RPMI8226 (cell line): ENCODE data around the gene MBNL3.
A peak's percentile ranks its signal among the peaks of the same experiment; 100 is the strongest.
"Not testable (repeated sequence)": the region's sequence is repeated elsewhere in the genome, so short reads cannot be mapped to it uniquely, and the experiment has no call there.

ENCODE experiments used
- DNase-seq: peaks from one replicate; pipeline ENCODE4 v3.0.0-alpha.2; 2015

Gene MBNL3

DNA sequence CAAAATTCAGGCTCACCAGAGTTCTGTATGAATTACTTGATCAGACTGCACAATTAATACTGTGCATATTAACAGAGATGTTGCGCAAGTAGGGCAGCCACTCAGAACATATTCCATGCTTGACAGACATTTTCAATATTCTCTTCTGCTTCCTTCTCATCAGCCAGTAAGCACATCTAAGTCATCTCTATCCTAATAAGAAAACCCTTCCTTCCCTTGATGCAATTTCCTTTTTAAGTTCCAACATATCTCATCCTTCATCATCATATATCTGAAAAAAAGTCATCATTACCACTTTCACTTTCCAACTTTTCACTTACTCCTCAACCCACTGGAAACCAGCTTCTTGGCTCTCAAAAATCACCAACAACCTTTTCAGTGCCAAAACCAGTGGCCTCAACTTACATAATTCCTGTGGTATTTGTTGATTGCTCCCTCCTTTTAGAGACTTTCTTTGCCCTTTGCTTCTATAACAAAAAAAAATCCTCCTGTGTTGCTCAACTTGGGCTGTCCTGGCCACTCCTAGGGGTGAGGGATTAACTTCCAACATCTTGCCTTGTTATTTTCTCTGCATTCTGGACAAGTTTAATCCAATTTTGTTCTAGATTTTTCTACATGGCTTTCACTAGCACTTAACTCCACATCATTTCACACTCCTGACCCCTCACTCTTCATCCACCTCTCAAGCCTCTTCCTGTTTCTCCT is 14.1 kb downstream of the MBNL3 start:
- no peak for DNase-seq

DNA sequence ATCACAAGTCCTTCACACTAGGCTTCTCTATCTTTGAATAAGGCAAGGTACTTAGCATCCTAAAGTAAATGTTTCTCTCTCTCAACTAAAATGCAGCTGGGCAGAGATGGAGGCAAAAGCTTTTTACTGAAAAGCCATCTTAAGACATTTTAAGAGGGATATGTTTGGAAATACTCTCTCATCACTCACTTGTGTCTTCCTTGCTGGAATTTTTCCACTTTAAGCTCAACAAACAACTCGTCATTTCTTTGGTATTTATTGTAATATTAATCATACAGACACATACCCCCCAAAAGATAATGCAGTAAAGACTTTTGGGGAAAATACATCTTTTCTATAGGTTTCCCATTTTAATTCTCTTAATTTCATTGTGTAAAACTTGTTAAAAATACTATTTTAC is 16.4 kb downstream of the MBNL3 start:
- no peak for DNase-seq

GRCh38 chrX:132470831-132471230 is 18.0 kb downstream of the MBNL3 start:
- no peak for DNase-seq

DNA sequence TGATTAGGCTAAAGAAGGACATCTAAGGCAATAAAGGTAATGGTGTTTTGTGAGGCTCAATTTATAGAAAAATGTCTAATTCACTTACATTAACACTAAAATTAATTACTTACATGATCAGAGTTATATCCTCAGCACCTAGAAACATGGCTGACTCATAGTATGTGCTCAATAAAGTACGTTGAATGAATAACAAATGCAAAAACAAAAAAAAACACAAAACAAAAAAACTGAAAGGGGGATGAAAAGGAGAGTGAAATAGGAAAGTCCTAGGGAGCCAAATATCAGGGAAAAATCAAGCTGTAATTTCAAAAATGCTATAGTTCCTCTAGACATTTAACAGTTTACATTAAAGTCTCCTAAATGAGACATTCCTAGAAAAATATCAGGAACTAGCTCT is 18.7 kb downstream of the MBNL3 start:
- DNase-seq: no peak

- no peak for DNase-seq
Observed at GRCh38 chrX:132468454-132468853, 20.4 kb downstream of the MBNL3 start.

GRCh38 chrX:132467989-132468388 is 20.8 kb downstream of the MBNL3 start:
- DNase-seq: no peak

- no peak for DNase-seq
Observed at GRCh38 chrX:132467026-132467425, 21.8 kb downstream of the MBNL3 start.

- DNase-seq: peak; percentile 17
Observed at GRCh38 chrX:132463411-132463810, 25.4 kb downstream of the MBNL3 start.

- DNase-seq: no peak
Observed at GRCh38 chrX:132461886-132462285, 27.0 kb downstream of the MBNL3 start.

DNA sequence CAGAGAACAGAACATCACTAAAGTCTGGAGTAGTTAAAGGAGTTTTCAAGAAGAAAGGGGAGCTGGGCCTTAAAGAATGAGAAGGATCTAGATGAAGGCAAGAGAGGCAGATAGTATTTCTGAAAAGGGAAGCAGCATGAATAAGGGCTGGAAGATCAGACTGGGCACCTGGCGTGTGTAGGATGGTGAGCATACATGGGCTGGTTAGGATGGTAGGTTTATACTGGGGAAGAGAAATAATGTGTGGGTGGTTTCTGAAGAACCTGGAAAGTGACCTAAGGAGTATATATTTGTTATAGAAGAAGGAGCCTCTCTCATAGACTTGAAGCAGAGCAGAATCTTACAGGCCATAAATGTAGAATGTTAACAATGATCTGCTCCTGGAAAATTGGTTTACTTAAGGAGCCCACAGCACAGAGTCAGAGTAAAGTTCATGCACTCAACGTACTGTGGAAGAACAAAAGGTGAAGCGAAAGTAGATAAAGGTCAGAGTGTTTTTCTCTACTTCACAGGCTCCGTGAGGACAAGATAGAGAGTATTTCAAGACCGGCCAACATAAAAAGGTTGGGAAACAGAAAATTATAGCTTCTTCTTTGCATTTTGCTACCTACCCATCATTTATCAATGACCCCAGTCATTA is 35.8 kb downstream of the MBNL3 start:
- no peak for DNase-seq

DNA sequence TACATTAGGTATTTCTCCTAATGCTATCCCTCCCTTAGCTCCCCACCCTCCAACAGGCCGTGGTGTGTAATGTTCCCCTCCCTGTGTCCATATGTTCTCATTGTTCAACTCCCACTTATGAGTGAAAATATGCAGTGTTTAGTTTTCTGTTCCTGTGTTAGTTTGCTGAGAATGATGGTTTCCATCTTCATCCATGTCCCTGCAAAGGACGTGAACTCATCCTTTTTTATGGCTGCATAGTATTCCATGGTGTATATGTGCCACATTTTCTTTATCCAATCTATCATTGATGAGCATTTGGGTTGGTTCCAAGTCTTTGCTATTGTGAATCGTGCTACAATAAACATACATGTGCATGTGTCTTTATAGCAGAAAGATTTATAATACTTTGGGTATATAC is 42.9 kb downstream of the MBNL3 start:
- not testable (repeated sequence) for DNase-seq

DNA sequence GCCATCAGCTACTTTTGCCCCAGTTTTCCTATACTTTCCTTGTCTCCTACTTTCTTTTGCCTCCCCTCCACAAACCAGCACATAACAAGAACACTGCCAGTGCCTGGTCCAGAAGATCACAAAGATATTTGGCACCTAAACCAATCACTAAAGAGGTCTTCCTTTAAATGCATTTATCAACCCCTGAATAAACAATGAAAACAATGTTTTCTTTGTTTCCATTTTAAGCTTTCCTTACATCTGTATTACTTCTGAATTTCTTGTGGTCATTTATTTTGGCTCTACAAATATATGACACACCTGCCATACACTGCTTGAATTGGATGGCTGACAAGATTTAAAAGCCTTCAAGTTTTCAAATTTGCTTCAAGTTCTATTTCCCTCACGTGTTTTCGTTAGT is 43.9 kb downstream of the MBNL3 start:
- DNase-seq: no peak

DNA sequence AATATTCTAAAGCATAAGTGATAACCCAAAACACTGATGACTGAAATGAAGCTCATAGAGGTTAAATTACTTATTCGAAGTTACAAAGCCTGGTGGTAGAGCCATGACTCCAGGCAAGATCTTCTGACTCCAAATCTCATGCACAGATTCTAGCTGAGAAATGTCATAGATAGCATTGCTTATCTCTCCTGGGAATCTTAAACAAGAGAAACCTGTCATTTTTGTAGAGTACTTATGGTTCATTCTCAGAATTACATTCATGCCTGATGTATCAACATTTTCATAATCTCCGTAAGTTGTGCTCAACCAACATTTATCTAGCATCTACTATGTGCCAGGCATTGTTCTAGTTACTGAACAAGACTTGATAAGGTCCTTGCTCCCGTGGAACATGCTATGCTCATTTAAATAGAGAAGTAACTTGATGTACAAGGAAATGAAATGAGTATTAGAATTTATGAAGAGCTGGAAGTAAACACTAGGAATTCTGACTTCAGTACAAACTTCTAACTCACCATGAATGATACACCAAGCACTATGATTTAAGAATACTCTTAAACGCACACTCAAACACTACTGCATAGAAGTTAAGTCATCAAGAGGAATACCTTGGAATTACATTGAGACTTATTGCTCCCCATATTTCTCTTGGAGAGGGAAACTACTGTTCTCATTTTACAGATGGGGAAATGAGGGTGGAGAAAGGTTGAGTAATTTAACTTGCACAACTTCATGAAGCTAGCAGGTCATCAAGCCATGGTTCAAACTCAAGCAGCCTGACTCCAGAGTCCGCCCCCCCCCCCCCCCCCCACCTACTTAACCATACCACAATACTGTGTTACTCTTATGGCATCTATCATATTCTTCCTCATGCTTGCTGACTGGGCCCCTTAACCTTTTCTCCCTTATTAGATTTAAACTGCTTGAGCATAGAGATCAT is 45.4 kb downstream of the MBNL3 start:
- no peak for DNase-seq

GRCh38 chrX:132442691-132443090 is 46.1 kb downstream of the MBNL3 start:
- no peak for DNase-seq

DNA sequence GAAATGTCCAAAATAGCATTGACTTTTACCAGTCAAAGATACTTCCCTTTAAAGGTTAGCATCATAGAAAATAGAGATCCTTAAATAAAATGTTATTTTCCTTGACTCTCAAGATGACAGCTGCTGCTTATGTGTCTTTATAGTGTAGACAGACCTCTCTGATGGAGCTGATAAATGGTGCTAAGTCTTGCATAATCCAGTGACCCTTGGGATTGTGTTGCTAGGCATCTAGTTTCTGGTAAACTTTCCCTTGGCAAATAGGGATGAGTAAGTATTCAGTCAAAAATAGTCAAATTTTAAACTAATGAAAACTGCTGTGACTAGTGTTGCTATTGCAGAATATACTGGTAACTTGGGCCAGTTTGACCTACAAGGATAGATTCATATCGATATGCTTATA is 53.6 kb downstream of the MBNL3 start:
- DNase-seq: no peak

DNA sequence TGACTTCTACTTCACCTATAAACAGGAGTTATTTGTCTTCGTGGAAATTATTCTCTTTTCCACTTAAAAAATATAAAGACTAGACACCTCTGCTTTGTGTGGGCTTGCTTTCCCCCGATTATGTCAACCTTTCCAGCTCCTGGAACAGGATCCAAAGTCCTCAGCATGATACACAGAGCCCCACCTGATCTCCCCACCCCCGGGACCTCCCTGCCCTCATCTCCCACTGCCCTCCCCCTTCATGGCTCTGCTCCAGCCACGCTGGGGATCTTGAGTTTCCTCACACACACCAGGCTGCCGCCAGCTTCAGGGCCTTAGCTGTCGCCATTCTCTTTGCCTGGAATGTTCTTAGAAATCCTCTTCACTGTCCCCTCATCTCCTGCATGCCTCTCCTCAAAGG is 55.3 kb downstream of the MBNL3 start:
- no peak for DNase-seq

- no peak for DNase-seq
Observed at GRCh38 chrX:132433001-132433400, 55.8 kb downstream of the MBNL3 start.

DNA sequence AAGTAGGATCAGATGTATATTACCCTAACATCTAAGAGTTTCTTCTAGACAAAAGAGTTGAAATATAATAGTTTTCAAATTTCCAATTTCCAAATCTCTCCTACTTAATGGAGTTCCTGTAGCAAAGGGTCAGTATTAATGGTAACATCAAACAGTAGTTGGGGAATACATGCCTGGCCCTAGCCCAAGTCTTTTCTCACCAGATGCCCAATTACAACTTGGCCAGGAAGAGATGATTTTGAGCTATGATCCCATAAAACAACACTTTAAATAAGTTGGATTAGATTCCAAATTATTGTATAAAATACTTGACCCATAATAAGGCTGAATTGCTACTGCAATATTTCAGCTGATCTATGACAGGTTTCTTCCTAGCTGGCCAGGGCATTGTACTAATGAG is 59.9 kb downstream of the MBNL3 start:
- no peak for DNase-seq

GRCh38 chrX:132426695-132427281 is 62.0 kb downstream of the MBNL3 start:
- no peak for DNase-seq

- DNase-seq: no peak
Observed at GRCh38 chrX:132425744-132426318, 63.0 kb downstream of the MBNL3 start.

DNA sequence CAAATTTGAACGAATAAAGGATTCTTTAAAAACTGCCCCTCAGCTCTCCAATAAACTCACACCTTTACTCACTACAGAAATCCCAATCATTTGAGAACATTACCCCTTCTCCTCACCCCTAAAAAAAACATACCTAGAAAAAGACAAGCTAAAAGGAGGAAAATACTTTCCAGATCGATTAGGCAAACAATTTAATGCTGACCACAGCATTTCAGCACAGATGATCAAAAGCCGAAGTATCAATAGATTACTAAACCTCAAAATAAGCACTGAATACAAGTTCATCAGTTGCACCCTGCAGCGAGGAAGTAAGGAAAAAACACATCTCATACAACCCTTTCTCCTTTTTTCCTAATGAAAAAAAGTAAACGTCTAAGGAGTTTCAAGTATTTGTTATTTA is 65.5 kb downstream of the MBNL3 start:
- DNase-seq: no peak

DNA sequence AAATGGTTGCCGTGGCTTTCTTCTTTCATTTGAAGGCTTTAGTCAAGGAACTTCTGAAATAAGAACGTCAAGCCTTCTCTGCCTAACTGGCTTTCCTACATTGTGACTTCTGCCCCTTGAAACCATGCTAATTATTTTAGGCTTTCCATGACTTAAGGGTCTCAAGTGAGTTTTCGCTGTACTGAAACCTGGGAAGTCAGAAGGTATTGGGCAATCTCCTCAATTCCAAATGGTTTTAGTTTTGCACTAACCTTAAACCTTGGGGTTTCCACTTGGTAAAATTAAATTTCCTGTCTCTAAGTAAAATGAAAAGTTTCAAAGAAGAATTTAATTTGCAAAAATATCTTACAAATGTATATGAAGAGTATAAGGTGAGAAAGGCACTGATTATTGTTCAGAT is 73.8 kb downstream of the MBNL3 start:
- DNase-seq: no peak

DNA sequence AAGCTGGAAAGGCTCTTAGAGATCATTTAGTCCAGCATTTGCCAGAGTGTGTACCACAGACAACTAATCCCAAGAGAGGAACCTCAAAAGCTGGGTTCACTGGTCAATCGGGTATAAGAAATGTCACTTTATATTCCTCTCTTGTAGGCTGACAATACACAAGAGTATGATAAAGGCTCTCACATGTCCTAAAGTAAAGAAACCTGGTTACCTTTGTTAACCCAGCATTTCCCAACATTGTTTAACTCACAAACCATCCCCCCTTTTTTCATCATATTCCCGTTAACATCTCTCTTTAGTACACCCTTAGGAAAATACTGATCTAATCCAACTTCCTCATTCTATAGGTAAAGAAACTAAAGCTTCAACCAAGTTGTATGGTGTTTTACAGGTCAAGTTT is 74.4 kb downstream of the MBNL3 start:
- no peak for DNase-seq
